IMR-90 (cell line): ENCODE data around the gene MON2. TPM values are rescaled to one million over a fixed set of nuclear protein-coding genes. Genes with fewer than 3 reads are reported as not detected.

ENCODE experiments used
- ATAC-seq: fragments of 200-7000 bp; cut with Tn5 transposase; 2 replicates; pipeline ENCODE4 v1.9.1; 2020; ENCODE audit warnings: low read depth, mild to moderate bottlenecking, moderate library complexity
- BruUV-seq: library from RNA; stranded (reverse); fragments of 400-500 nt; replicated peaks from 2 replicates; lab custom pipeline; 2021; lab: Mats Ljungman, UMichigan
- CTCF ChIA-PET: fragments of 300-600 bp; formaldehyde crosslinking; extraction: SDS; loops from one replicate; lab custom pipeline; 2021; ENCODE audit warnings: antibody characterized with exemption; lab: Yijun Ruan, JAX
- POLR2A ChIA-PET: fragments of 300-600 bp; sonication (Branson Sonifier 250); formaldehyde crosslinking; loops from one replicate; lab custom pipeline; 2022; ENCODE audit warnings: antibody characterized with exemption; ENCODE audit not compliant: unreplicated experiment; lab: Charles Lee
- DNase-seq: peaks from one replicate; pipeline ENCODE4 v3.0.0; 2013
- H2AFZ ChIP-seq: replicated peaks from 2 replicates; pipeline ENCODE3; 2013; ENCODE audit warnings: low read length, mild to moderate bottlenecking; ENCODE audit not compliant: poor library complexity
- H2AK5ac ChIP-seq: 2 replicates; pipeline ENCODE4 v1.6.1; 2013; ENCODE audit warnings: low read depth, low read length, inconsistent platforms
- H2AK9ac ChIP-seq: replicated peaks from 2 replicates; pipeline ENCODE3; 2013; ENCODE audit warnings: mild to moderate bottlenecking, low read depth, low read length, moderate library complexity; ENCODE audit not compliant: poor library complexity
- H2BK120ac ChIP-seq: 2 replicates; pipeline ENCODE4 v1.6.1; 2013; ENCODE audit warnings: low read depth, low read length, inconsistent platforms
- H2BK15ac ChIP-seq: 3 replicates; pipeline ENCODE4 v1.6.1; 2013; ENCODE audit warnings: low read depth, low read length, inconsistent platforms
- H2BK20ac ChIP-seq: 2 replicates; pipeline ENCODE4 v1.6.1; 2013; ENCODE audit warnings: low read depth, mild to moderate bottlenecking, inconsistent platforms, low read length, moderate library complexity
- H2BK5ac ChIP-seq: 2 replicates; pipeline ENCODE4 v1.6.1; 2013; ENCODE audit warnings: mild to moderate bottlenecking, low read depth, low read length, inconsistent platforms; ENCODE audit not compliant: poor library complexity, severe bottlenecking
- H3K14ac ChIP-seq: replicated peaks from 2 replicates; pipeline ENCODE4 v1.6.1; 2013; ENCODE audit warnings: low read depth, low read length, inconsistent platforms
- H3K18ac ChIP-seq: 2 replicates; pipeline ENCODE4 v1.6.1; 2013; ENCODE audit warnings: low read depth, low read length, control low read depth
- H3K23ac ChIP-seq: 2 replicates; pipeline ENCODE4 v1.6.1; 2013; ENCODE audit warnings: low read depth, low read length, inconsistent platforms
- H3K27ac ChIP-seq: 2 replicates; pipeline ENCODE4 v1.5.1; 2013; ENCODE audit warnings: mild to moderate bottlenecking, control low read depth, low read length; ENCODE audit not compliant: insufficient read depth
- H3K27me3 ChIP-seq: 2 replicates; pipeline ENCODE4 v1.6.1; 2013; ENCODE audit warnings: low read length; ENCODE audit not compliant: control insufficient read depth, insufficient read depth
- H3K36me3 ChIP-seq: 2 replicates; pipeline ENCODE4 v1.6.1; 2013; ENCODE audit warnings: low read length, mixed read lengths; ENCODE audit not compliant: control insufficient read depth, insufficient read depth
- H3K4ac ChIP-seq: 2 replicates; pipeline ENCODE4 v1.6.1; 2013; ENCODE audit warnings: low read depth, low read length, inconsistent platforms
- H3K4me1 ChIP-seq: 2 replicates; pipeline ENCODE4 v1.6.1; 2013; ENCODE audit warnings: low read length, mixed read lengths; ENCODE audit not compliant: control insufficient read depth, insufficient read depth
- H3K4me2 ChIP-seq: 2 replicates; pipeline ENCODE4 v1.6.1; 2013; ENCODE audit warnings: low read depth, mild to moderate bottlenecking, control low read depth, low read length, moderate library complexity
- H3K4me3 ChIP-seq: 2 replicates; pipeline ENCODE4 v1.5.1; 2013; ENCODE audit warnings: low read depth, mild to moderate bottlenecking, control low read depth, low read length, moderate library complexity; ENCODE audit not compliant: insufficient read depth
- H3K56ac ChIP-seq: 2 replicates; pipeline ENCODE4 v1.6.1; 2013; ENCODE audit warnings: low read length, inconsistent platforms; ENCODE audit not compliant: insufficient read depth; ENCODE audit errors: extremely low read depth
- H3K79me1 ChIP-seq, 2 experiments: 2 replicates each; pipeline ENCODE4 v1.6.1; 2013; ENCODE audit warnings: low read length in 2 of 2, inconsistent platforms in 1 of 2, low read depth in 1 of 2
- H3K9ac ChIP-seq: 2 replicates; pipeline ENCODE4 v1.6.1; 2013; ENCODE audit warnings: low read depth, low read length, control low read depth
- H3K9me1 ChIP-seq: 2 replicates; pipeline ENCODE4 v1.6.1; 2013; ENCODE audit warnings: low read length, inconsistent platforms; ENCODE audit not compliant: insufficient read depth
- H3K9me3 ChIP-seq: 2 replicates; pipeline ENCODE4 v1.6.1; 2013; ENCODE audit warnings: low read length; ENCODE audit not compliant: control insufficient read depth, insufficient read depth
- H4K20me1 ChIP-seq: 2 replicates; pipeline ENCODE4 v1.6.1; 2013; ENCODE audit warnings: low read length, inconsistent platforms; ENCODE audit not compliant: insufficient read depth
- H4K5ac ChIP-seq: 2 replicates; pipeline ENCODE4 v1.6.1; 2013; ENCODE audit warnings: mild to moderate bottlenecking, low read depth, low read length, control low read depth
- H4K8ac ChIP-seq, 2 experiments: 2 replicates each; pipeline ENCODE4 v1.6.1; 2013; ENCODE audit warnings: low read depth in 2 of 2, low read length in 2 of 2, control low read depth in 1 of 2, inconsistent platforms in 1 of 2
- H4K91ac ChIP-seq: 2 replicates; pipeline ENCODE4 v1.6.1; 2013; ENCODE audit warnings: low read depth, low read length, inconsistent platforms; ENCODE audit not compliant: insufficient read depth
- BHLHE40 ChIP-seq: fragments of 150-350 bp; IDR thresholded peaks from 2 replicates; pipeline ENCODE4 v1.6.1; 2016; ENCODE audit warnings: mild to moderate bottlenecking, low read depth, low read length
- CEBPB ChIP-seq: IDR thresholded peaks from 2 replicates; pipeline ENCODE4 v1.6.1; 2012; ENCODE audit warnings: low read depth, low read length, improper control_type of control experiment
- FOS ChIP-seq: fragments of 150-350 bp; IDR thresholded peaks from 2 replicates; pipeline ENCODE4 v1.6.1; 2016; ENCODE audit warnings: low read depth, low read length
- MAFK ChIP-seq: IDR thresholded peaks from 2 replicates; pipeline ENCODE4 v1.6.1; 2012; ENCODE audit warnings: low read depth, low read length, improper control_type of control experiment
- NFE2L2 ChIP-seq: fragments of 150-350 bp; IDR thresholded peaks from 2 replicates; pipeline ENCODE4 v1.6.1; 2016; ENCODE audit warnings: low read depth, mild to moderate bottlenecking, low read length
- RAD21 ChIP-seq: IDR thresholded peaks from 2 replicates; pipeline ENCODE4 v1.6.1; 2012; ENCODE audit warnings: low read length, improper control_type of control experiment
- RCOR1 ChIP-seq: IDR thresholded peaks from 2 replicates; pipeline ENCODE4 v1.6.1; 2012; ENCODE audit warnings: mild to moderate bottlenecking, low read length, improper control_type of control experiment; ENCODE audit not compliant: insufficient replicate concordance
- SMC3 ChIP-seq: fragments of 150-350 bp; IDR thresholded peaks from 2 replicates; pipeline ENCODE4 v1.6.1; 2016; ENCODE audit warnings: low read depth, mild to moderate bottlenecking, antibody characterized with exemption, low read length, moderate library complexity
- WGBS, 2 experiments: methylation state at CpG; one replicate each; pipeline versions ENCODE4 v1.1.5 to v1.1.7; 2013; ENCODE audit warnings: missing lambda C conversion rate in 2 of 2; ENCODE audit not compliant: insufficient read length in 1 of 2; ENCODE audit errors: extremely low coverage in 2 of 2; 5-methylcytosine and 5-hydroxymethylcytosine counted together
- dilution Hi-C: fragments of 300-500 bp; cut with HindIII; formaldehyde crosslinking; loops from one replicate; pipeline ENCODE4 v1.14.3; 2018; ENCODE audit warnings: low sequenced_read_pairs; ENCODE audit not compliant: unreplicated experiment
- in situ Hi-C: fragments of 300-500 bp; cut with MboI; formaldehyde crosslinking; loops from 3 replicates; pipeline ENCODE4 v1.14.3; 2019; ENCODE audit warnings: low sequenced_read_pairs, inconsistent platforms, mixed read lengths
- intact Hi-C: fragments of 100-400 bp; cut with micrococcal nuclease; formaldehyde crosslinking; loops from 2 replicates; pipeline ENCODE4 v1.10.0; 2022
- polyA plus RNA-seq, 3 experiments: library from polyadenylated mRNA; depleted of rRNA; stranded (reverse); fragments of >200 nt; gene quantifications; 2 replicates each; pipeline ENCODE4 v1.2.3, GENCODE V29; 2012; ENCODE audit warnings: low replicate concordance in 1 of 3
- total RNA-seq: library from RNA; depleted of rRNA; stranded (reverse); fragments of >200 nt; gene quantifications from 2 replicates; pipeline ENCODE4 v1.2.3, GENCODE V29; 2012
- TF ChIP-seq, protein P1 (sequence below): fragments of 150-350 bp; IDR thresholded peaks from 2 replicates; pipeline ENCODE4 v1.6.1; 2017; ENCODE audit warnings: mild to moderate bottlenecking, antibody characterized with exemption, low read length, low read depth
- TF ChIP-seq, protein P2 (sequence below): conservative IDR thresholded peaks from 2 replicates; pipeline ENCODE4 v1.5.1; 2012; ENCODE audit warnings: mild to moderate bottlenecking, low read depth, low read length, improper control_type of control experiment

Gene MON2
- total and polyA plus RNA-seq, 2 of the 4 experiments (the other 2 are of a cell fraction), result 13.2 to 39.3 TPM

DNA sequence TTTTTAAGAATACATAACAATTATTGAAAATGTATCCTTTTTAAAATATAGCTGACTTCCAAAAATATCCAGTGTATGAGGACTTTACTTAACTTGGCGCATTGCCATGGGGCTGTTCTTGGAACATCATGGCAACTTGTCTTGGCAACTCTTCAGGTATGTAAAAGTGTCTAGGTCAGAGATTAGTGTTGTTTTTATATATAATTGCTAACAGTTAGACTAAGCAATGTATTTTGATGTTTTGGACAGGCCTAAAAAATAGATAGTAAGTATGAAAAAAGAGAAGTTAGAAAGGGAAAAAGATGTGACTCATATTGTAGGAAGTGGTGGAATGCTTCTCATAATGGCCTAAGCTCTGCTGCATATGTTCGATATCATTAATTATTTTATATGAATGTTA is 70.9 kb downstream of the MON2 start:
- in situ Hi-C loops, result no loop called here

More for the DNA sequence above, 70.9 kb downstream of the MON2 start:
- peak; percentile 68; the same call in 1 of the 2 replicates for ATAC-seq
- intact Hi-C loops, result no loop called here
- Histone ChIP-seq H2AK9ac (no peak overlapping the region), H2BK5ac (peak overlapping the region; percentile 70), H4K20me1 (no peaks in the 10 kb centered on the region), H3K14ac (no peak overlapping the region), H4K91ac (no peak overlapping the region), H3K56ac (no peak overlapping the region), H3K36me3 (peaks cover 20% of the 10 kb centered on the region), H2BK20ac (no peak overlapping the region), H2BK15ac (no peak overlapping the region), H3K4me1 (peaks cover 5% of the 10 kb centered on the region), H3K23ac (no peak overlapping the region), H3K9me1 (peaks cover 2% of the 10 kb centered on the region; the same call in 1 of the 2 replicates), H4K8ac (no peak overlapping the region), H2BK120ac (no peak overlapping the region), H3K27ac (no peak overlapping the region), H3K27me3 (no peaks in the 10 kb centered on the region), H4K5ac (no peak overlapping the region), H3K79me1 (peaks cover 9 to 11% of the 10 kb centered on the region in 2 experiments; a peak in 3 of 4 replicates), H3K4ac (no peak overlapping the region), H3K4me2 (no peak overlapping the region), H2AFZ (no peak overlapping the region), H3K18ac (no peak overlapping the region), H3K9me3 (no peaks in the 10 kb centered on the region), H2AK5ac (no peak overlapping the region), H3K9ac (no peak overlapping the region), H3K4me3 (no peak overlapping the region)
- TF ChIP-seq CEBPB (no peak), RAD21 (no peak), NFE2L2 (no peak), SMC3 (no peak), MAFK (no peak), RCOR1 (no peak), FOS (no peak), BHLHE40 (no peak)
- TF ChIP-seq, protein P1, sequence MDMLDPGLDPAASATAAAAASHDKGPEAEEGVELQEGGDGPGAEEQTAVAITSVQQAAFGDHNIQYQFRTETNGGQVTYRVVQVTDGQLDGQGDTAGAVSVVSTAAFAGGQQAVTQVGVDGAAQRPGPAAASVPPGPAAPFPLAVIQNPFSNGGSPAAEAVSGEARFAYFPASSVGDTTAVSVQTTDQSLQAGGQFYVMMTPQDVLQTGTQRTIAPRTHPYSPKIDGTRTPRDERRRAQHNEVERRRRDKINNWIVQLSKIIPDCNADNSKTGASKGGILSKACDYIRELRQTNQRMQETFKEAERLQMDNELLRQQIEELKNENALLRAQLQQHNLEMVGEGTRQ, result no peak
- TF ChIP-seq, protein P2, sequence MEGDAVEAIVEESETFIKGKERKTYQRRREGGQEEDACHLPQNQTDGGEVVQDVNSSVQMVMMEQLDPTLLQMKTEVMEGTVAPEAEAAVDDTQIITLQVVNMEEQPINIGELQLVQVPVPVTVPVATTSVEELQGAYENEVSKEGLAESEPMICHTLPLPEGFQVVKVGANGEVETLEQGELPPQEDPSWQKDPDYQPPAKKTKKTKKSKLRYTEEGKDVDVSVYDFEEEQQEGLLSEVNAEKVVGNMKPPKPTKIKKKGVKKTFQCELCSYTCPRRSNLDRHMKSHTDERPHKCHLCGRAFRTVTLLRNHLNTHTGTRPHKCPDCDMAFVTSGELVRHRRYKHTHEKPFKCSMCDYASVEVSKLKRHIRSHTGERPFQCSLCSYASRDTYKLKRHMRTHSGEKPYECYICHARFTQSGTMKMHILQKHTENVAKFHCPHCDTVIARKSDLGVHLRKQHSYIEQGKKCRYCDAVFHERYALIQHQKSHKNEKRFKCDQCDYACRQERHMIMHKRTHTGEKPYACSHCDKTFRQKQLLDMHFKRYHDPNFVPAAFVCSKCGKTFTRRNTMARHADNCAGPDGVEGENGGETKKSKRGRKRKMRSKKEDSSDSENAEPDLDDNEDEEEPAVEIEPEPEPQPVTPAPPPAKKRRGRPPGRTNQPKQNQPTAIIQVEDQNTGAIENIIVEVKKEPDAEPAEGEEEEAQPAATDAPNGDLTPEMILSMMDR, result no peak
- BruUV-seq, result no TSS peak
- DNase-seq, result peak; percentile 78
- ChIA-PET POLR2A (no interaction called here), CTCF (no interaction called here)
- WGBS, 2 experiments, result no CpG with 5 or more reads among the region's 2 CpGs
- dilution Hi-C loops, result no loop called here
